ENCODE results near the gene DDT.
"Not testable (repeated sequence)": the region's sequence is repeated elsewhere in the genome, so short reads cannot be mapped to it uniquely, and the experiment has no call there.

DDT gene

GRCh38 chr22:23989583-23990244 lies 15.5 kb upstream of the DDT start:
- not testable (repeated sequence) for DNase-seq (ENCODE audit: low spot score)

- DNase-seq (ENCODE audit: low spot score), result not testable (repeated sequence)
Observed at GRCh38 chr22:23986538-23987178, 12.4 kb upstream of the DDT start.

- DNase-seq (ENCODE audit: low spot score), result not testable (repeated sequence)
Observed at GRCh38 chr22:23986089-23986488, 11.8 kb upstream of the DDT start.

- DNase-seq (ENCODE audit: low spot score), result peak; percentile 22
Observed at GRCh38 chr22:23984430-23984829, 10.2 kb upstream of the DDT start.

GRCh38 chr22:23980567-23980966 lies 6.3 kb upstream of the DDT start:
- DNase-seq (ENCODE audit: low spot score), result not testable (repeated sequence)

GRCh38 chr22:23979557-23980240 lies 5.5 kb upstream of the DDT start, which contains the start of gene GSTT2:
Gene GSTT2 (plus strand): TSS chr22:23980134.
- DNase-seq (ENCODE audit: low spot score), result not testable (repeated sequence)

GRCh38 chr22:23977304-23977703 lies 3.1 kb upstream of the DDT start:
- not testable (repeated sequence) for DNase-seq (ENCODE audit: low spot score)

- not testable (repeated sequence) for DNase-seq (ENCODE audit: low spot score)
Observed at GRCh38 chr22:23974836-23975352, 653 bp upstream of the DDT start.

GRCh38 chr22:23971927-23972326 lies 2.3 kb downstream of the DDT start:
- not testable (repeated sequence) for DNase-seq (ENCODE audit: low spot score)

- no peak for DNase-seq (ENCODE audit: low spot score)
Observed at GRCh38 chr22:23970816-23971486, 3.3 kb downstream of the DDT start.

GRCh38 chr22:23970201-23970641 lies 4.0 kb downstream of the DDT start:
- DNase-seq (ENCODE audit: low spot score), result no peak

- no peak for DNase-seq (ENCODE audit: low spot score)
Observed at GRCh38 chr22:23969071-23969470, 5.2 kb downstream of the DDT start.

- not testable (repeated sequence) for DNase-seq (ENCODE audit: low spot score)
Observed at GRCh38 chr22:23966568-23966967, 7.7 kb downstream of the DDT start, which contains the start of gene DDTL. Gene DDTL (plus strand): TSS chr22:23966888. CDS start chr22:23966915, 27 bp downstream.

- not testable (repeated sequence) for DNase-seq (ENCODE audit: low spot score)
Observed at GRCh38 chr22:23966094-23966493, 8.1 kb downstream of the DDT start.

- not testable (repeated sequence) for DNase-seq (ENCODE audit: low spot score)
Observed at GRCh38 chr22:23961084-23961771, 13.0 kb downstream of the DDT start, which contains the start of gene GSTT2B. Gene GSTT2B (minus strand): TSS chr22:23961195. CDS start chr22:23961131, 64 bp downstream.

GRCh38 chr22:23956301-23956900 lies 17.8 kb downstream of the DDT start:
- peak; percentile 76 for DNase-seq (ENCODE audit: low spot score)

GRCh38 chr22:23955886-23956285 lies 18.4 kb downstream of the DDT start:
- DNase-seq (ENCODE audit: low spot score), result not testable (repeated sequence)

GRCh38 chr22:23954991-23955305 lies 19.3 kb downstream of the DDT start:
- DNase-seq (ENCODE audit: low spot score), result not testable (repeated sequence)

GRCh38 chr22:23954193-23954990 lies 19.8 kb downstream of the DDT start:
- DNase-seq (ENCODE audit: low spot score), result not testable (repeated sequence)

- DNase-seq (ENCODE audit: low spot score), result not testable (repeated sequence)
Observed at GRCh38 chr22:23953485-23953884, 20.8 kb downstream of the DDT start.

Measured in putamen (tissue), 1 donor.